Gastrocnemius medialis (tissue), 4 donors: Measurements from ENCODE around the gene OIP5. TPM values are rescaled to one million over a fixed set of nuclear protein-coding genes. Genes with fewer than 3 reads are reported as not detected.
A peak's percentile ranks its signal among the peaks of the same experiment; 100 is the strongest.

Source experiments
- ATAC-seq, 2 donors: fragments of 150-250 bp; one replicate each; pipeline ENCODE4 v1.9.1; 2016
- DNase-seq, 2 donors: peaks; one replicate each; pipeline ENCODE4 v3.0.0-alpha.2; 2019
- H3K27ac ChIP-seq, 4 donors: fragments of 200-600 bp; sonication (generic); 1 replicate in 1 of 4; 2 replicates in 3 of 4; pipeline ENCODE4 v1.5.1; 2016 to 2018; ENCODE audit warnings: mild to moderate bottlenecking in 2 of 4, moderate library complexity in 1 of 4
- H3K27me3 ChIP-seq, 3 donors: fragments of 200-600 bp; sonication (generic) in 2 of 3; 1 replicate in 1 of 3; 2 replicates in 2 of 3; pipeline versions ENCODE4 v1.5.1 to v1.6.0; 2016 to 2019; ENCODE audit warnings: mild to moderate bottlenecking in 1 of 3, moderate library complexity in 1 of 3
- H3K36me3 ChIP-seq, 2 donors: fragments of 200-600 bp; sonication (generic) in 1 of 2; one replicate each; pipeline ENCODE4 v1.5.1; 2017 to 2018
- H3K4me1 ChIP-seq, 2 donors: fragments of 200-600 bp; sonication (generic) in 1 of 2; one replicate each; pipeline ENCODE4 v1.5.1; 2016 to 2017; ENCODE audit warnings: mild to moderate bottlenecking in 2 of 2
- H3K4me3 ChIP-seq, 4 donors: fragments of 200-600 bp; sonication (generic) in 3 of 4; 1 replicate in 1 of 4; 2 replicates in 3 of 4; pipeline ENCODE4 v1.5.1; 2016 to 2019; ENCODE audit warnings: mild to moderate bottlenecking in 2 of 4
- H3K9me3 ChIP-seq, 3 donors: fragments of 200-600 bp; sonication (generic) in 2 of 3; 1 replicate in 1 of 3; 2 replicates in 2 of 3; pipeline ENCODE4 v1.5.1; 2016 to 2019
- POLR2A ChIP-seq, 2 donors: fragments of 450-650 bp; IDR thresholded peaks; one replicate each; pipeline ENCODE4 v1.6.1; 2017; ENCODE audit warnings: antibody characterized with exemption in 2 of 2, mild to moderate bottlenecking in 2 of 2, moderate library complexity in 2 of 2
- in situ Hi-C, 4 donors: fragments of 200-750 bp; cut with MboI; loops; one replicate each; pipeline versions ENCODE4 v1.15.0 to v1.8.0; 2017; ENCODE audit warnings: low sequenced_read_pairs in 4 of 4
- intact Hi-C: fragments of 100-400 bp; cut with DNase I; formaldehyde crosslinking; loops from one replicate; pipeline ENCODE4 v1.15.1; 2023; ENCODE audit warnings: low total_unique reads
- total RNA-seq, 4 donors: library from RNA; depleted of rRNA; stranded (reverse); fragments of >200 nt; gene quantifications; one replicate each; pipeline versions ENCODE4 v1.1.0 to v1.2.3, GENCODE V29; 2016
- TF ChIP-seq, protein P1 (sequence below), 5 experiments: fragments of 450-650 bp in 3 of 5; fragments of 200-600 bp in 2 of 5; sonication (generic) in 2 of 5; IDR thresholded peaks in 4 of 5; conservative IDR thresholded peaks in 1 of 5; 1 replicate in 4 of 5; 2 replicates in 1 of 5; pipeline ENCODE4 v1.5.1; 2016 to 2019; ENCODE audit warnings: antibody characterized with exemption in 5 of 5, mild to moderate bottlenecking in 3 of 5, moderate library complexity in 3 of 5

Gene OIP5
- total RNA-seq, 4 donors from 2014 or later: 1.9 to 7.8 (median 4.0) TPM

- peak overlapping the region in 2 of 4 donors; percentile 20 to 60 for H3K27ac ChIP-seq
- no peak for DNase-seq
- TF ChIP-seq, protein P1, sequence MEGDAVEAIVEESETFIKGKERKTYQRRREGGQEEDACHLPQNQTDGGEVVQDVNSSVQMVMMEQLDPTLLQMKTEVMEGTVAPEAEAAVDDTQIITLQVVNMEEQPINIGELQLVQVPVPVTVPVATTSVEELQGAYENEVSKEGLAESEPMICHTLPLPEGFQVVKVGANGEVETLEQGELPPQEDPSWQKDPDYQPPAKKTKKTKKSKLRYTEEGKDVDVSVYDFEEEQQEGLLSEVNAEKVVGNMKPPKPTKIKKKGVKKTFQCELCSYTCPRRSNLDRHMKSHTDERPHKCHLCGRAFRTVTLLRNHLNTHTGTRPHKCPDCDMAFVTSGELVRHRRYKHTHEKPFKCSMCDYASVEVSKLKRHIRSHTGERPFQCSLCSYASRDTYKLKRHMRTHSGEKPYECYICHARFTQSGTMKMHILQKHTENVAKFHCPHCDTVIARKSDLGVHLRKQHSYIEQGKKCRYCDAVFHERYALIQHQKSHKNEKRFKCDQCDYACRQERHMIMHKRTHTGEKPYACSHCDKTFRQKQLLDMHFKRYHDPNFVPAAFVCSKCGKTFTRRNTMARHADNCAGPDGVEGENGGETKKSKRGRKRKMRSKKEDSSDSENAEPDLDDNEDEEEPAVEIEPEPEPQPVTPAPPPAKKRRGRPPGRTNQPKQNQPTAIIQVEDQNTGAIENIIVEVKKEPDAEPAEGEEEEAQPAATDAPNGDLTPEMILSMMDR (IDR thresholded peaks at IDR 0.05 in 4 of 5, conservative IDR thresholded peaks at IDR 0.05 in 1 of 5): no peak
- no peak for TF ChIP-seq POLR2A (IDR thresholded peaks at IDR 0.05)
- H3K36me3 ChIP-seq: peaks cover 0 to 27% of the 10 kb centered on the region in 2 donors
- ATAC-seq: no peak
- no peaks in the 10 kb centered on the region for H3K27me3 ChIP-seq
- H3K9me3 ChIP-seq: no peaks in the 10 kb centered on the region
- in situ Hi-C loops: loop anchor here in 1 of 4 donors (5.0 kb wide), 1 partner anchor 35 kb away; no protein-coding TSS in a partner anchor
- H3K4me1 ChIP-seq: peaks cover 11 to 13% of the 10 kb centered on the region in 2 donors
- intact Hi-C loops: no loop called here
- no peak overlapping the region for H3K4me3 ChIP-seq
These were observed 39.9 kb downstream of the OIP5 start for GRCh38 chr15:41292521-41292920.

- intact Hi-C loops: no loop called here
- Histone ChIP-seq H3K4me3 (no peak overlapping the region), H3K4me1 (peaks cover 11 to 24% of the 10 kb centered on the region in 2 donors), H3K27me3 (no peaks in the 10 kb centered on the region), H3K27ac (peak overlapping the region in 2 of 4 donors; percentile 4 to 60), H3K36me3 (peaks cover 6 to 31% of the 10 kb centered on the region in 2 donors), H3K9me3 (no peaks in the 10 kb centered on the region)
- DNase-seq: no peak
- in situ Hi-C loops: loop anchor here in 1 of 4 donors (5.0 kb wide), 1 partner anchor 36 kb away; no protein-coding TSS in a partner anchor
- no peak for ATAC-seq
- no peak for TF ChIP-seq POLR2A (IDR thresholded peaks at IDR 0.05)
- TF ChIP-seq, protein P1 (IDR thresholded peaks at IDR 0.05 in 4 of 5, conservative IDR thresholded peaks at IDR 0.05 in 1 of 5): no peak
These were observed 41.2 kb downstream of the OIP5 start for GRCh38 chr15:41291065-41291631.

DNA sequence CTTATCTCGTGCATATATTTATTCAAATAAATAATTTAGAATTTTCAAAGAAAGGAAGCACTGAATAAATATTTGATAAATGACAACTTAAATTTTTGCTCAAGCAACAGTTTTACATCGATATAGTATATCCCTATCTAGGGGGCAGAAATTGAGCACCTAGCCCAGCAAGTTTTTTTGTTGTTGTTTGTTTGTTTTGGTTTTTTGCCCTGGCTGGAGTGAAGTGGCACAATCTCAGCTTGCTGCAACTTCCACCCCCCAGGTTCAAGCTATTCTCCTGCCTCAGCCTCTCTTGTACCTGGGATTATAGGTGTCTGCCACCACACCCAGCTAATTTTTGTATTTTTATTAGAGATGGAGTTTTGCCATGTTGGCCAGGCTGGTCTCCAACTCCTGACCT is 42.4 kb downstream of the OIP5 start:
- Histone ChIP-seq H3K4me3 (no peak overlapping the region), H3K36me3 (peaks cover 8 to 41% of the 10 kb centered on the region in 2 donors), H3K27ac (peak overlapping the region; percentile 4 to 60 (median 18)), H3K9me3 (no peaks in the 10 kb centered on the region), H3K27me3 (no peaks in the 10 kb centered on the region), H3K4me1 (peaks cover 17 to 32% of the 10 kb centered on the region in 2 donors)
- no peak for DNase-seq
- ATAC-seq: no peak
- intact Hi-C loops (no loop called here), in situ Hi-C loops (loop anchor here in 1 of 4 donors (5.0 kb wide), 1 partner anchor 37 kb away; no protein-coding TSS in a partner anchor)
- TF ChIP-seq POLR2A (IDR thresholded peaks at IDR 0.05): no peak
- TF ChIP-seq, protein P1 (IDR thresholded peaks at IDR 0.05 in 4 of 5, conservative IDR thresholded peaks at IDR 0.05 in 1 of 5): no peak

DNA sequence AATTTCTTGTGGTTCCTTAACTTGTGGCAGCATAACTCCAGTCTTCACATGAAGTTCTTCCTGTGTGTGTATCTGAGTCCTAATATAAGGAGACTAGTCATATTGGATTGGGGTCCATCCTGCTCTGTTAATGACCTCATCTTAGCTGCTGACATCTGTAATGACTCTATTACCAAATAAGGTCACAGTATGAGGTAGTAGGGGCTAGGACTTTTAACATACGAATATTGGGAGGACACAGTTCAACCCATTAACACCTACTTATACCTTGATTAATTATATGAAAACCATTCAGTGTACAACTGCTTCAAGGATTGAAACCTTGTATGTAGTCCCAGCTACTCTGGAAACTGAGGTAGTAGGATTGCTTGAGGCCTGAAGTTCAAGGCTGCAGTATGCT is 43.9 kb downstream of the OIP5 start:
- ATAC-seq (no peak), DNase-seq (no peak)
- H3K36me3 ChIP-seq: peaks cover 8 to 41% of the 10 kb centered on the region in 2 donors
- no peaks in the 10 kb centered on the region for H3K9me3 ChIP-seq
- intact Hi-C loops: no loop called here
- H3K4me1 ChIP-seq: peaks cover 22 to 34% of the 10 kb centered on the region in 2 donors
- TF ChIP-seq, protein P1 (IDR thresholded peaks at IDR 0.05 in 4 of 5, conservative IDR thresholded peaks at IDR 0.05 in 1 of 5): no peak
- TF ChIP-seq POLR2A (IDR thresholded peaks at IDR 0.05): no peak
- in situ Hi-C loops: no loop called here
- H3K27me3 ChIP-seq: no peaks in the 10 kb centered on the region
- no peak overlapping the region for H3K4me3 ChIP-seq
- H3K27ac ChIP-seq: peak overlapping the region; percentile 1 to 95 (median 24)
